HG03196 (cell line): ENCODE results near the gene ZNF518B.
"Not testable (repeated sequence)": the region's sequence is repeated elsewhere in the genome, so short reads cannot be mapped to it uniquely, and the experiment has no call there.

Experiments used
- ATAC-seq: cut with Tn5 transposase; IDR thresholded peaks from one replicate; pipeline ENCODE4 v1.9.1; 2021; ENCODE audit not compliant: unreplicated experiment

The ZNF518B gene

DNA sequence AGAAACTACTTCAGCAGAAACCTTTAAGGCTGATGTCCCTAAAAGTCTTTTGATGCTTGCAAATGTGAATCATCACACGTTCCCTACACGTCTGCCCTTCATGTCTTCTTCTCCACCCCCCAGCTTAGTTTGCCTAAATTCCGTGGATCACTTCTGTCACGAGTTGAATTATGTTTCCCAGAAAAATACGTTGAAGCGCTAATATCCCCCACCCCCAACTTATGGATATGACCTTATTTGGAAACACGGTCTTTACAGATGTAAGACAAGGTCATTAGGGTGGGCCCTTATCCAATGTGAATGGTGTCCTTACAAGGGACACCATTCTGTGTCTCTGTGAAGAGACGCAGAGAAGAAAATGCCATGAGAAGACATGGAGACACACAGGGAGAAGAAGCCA, 2.1 kb upstream of the ZNF518B start:
- no peak for ATAC-seq

DNA sequence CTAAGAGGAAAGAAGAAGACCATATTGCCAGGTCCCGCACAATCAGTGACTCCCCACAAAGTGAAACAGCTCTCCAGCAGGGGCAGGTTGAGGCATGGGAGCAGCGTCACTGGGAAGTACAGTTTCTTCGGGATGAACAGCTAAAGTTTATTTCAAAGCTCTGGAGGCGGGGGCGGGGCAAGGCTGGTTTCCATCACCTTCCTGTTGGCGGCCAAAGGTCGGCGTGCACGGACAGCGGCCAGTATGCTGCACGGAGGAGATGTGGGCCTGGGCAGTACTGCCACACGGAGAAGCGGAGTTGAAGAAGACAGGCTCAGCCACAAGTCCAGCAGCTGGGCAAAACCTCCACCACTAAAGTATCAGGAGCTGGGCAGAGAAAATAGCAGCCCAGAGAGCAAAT, 951 bp upstream of the ZNF518B start:
- ATAC-seq, result no peak

DNA sequence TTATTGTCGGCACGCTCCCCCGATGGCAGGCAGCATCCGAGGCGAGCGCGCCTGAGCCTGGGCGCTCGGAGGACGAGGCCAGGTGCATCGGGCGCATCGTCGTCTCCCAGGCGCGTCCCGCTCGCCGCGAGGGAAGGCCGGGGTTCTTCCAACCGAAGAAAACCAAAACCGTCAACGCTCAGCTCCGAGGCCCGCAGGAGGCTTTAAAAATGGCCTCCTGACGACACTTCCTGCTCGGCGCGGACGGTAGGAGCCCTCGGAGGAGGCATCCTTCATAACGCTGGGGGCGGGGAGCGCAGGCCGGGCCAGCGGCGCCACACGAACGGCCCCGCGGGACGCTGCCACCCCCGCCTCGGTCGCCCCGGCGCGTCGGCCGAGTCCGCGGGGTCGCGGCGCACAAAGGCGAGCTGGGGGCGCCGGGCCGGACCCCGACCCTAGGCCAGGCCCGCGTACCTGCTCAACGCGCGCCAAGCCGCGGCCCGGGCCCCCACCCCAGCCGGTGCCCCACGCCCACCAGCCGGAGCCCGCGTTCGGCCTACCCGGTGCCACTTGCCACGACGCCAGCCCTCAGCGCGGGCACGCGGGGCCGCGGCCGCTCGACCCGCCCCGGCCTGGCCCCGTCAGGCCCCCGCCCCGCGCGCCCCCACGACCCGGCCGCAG, 501 bp downstream of the ZNF518B start:
- peak; percentile 63 for ATAC-seq

DNA sequence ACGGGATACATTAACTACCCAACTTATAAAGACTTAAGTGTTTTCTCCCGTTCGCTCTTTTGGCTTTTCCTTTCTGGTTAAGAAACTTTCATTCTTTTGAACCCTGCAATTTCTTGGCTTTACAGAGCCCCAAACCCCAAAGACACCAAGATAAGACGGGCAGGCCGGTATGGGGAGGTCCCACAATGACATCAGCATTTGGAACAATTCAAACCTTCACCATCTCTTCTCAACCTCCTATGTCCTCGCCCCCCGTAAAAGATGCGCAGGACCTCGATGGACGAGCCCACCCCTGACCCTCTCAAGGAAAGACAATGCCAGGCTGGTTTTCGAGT, 999 bp downstream of the ZNF518B start:
- no peak for ATAC-seq

DNA sequence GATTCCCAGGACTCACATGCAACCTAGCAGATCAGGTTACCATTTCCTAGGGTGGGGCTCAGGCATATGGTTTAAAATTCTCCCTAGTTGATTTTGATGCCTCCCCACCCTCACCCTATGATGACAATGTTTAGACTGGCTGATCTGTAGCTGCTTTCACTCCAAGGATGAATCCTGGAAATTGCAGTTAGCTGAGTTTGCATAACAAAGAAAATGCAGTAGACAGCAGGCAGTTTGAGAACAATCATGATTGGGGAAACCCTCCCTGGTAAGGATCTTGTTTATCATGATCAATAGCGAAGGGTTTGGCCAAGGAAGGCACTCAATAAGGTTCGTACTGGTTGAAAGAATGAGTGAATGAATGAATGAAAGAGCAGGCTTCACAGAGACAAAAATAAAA, 2.1 kb downstream of the ZNF518B start:
- ATAC-seq, result no peak

DNA sequence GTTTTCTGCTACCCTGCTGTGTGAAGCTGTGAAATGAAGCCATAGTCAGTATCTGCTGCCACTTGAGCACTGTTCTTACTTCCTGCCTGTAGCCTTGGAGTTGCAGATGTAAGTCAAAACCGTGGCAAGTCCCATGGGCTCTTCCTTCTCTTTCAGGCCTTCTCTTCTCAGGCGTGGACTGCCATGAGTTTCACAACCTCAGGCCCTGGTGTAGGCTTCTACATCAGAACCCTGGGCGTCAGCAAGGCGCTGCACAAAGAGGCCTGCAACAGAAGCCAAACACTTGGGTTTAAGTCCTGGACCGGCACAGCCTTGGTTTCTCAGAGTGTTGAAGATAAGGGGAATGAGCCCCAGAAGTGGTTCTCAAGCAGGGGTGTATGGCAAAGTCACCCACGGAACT, 2.5 kb downstream of the ZNF518B start:
- ATAC-seq, result no peak

DNA sequence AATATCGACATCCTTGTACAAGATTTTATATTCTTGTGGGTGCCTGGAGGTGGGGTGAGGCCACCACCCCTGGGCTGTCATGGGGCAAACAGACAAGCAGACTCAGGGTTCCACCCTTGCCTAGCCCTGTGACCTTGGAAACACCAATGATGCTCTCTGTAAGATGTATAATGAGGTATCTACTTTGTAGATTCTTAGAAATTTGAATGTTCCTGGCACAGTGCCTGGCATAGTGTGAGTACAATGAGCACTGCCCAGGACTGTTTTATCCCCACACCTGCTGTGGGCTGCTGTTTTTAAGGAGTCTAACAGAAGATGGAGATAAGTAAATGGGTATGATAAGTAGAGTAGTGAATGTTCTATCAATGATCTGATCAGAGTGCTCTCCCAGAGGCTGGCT, 3.1 kb downstream of the ZNF518B start:
- ATAC-seq, result no peak

DNA sequence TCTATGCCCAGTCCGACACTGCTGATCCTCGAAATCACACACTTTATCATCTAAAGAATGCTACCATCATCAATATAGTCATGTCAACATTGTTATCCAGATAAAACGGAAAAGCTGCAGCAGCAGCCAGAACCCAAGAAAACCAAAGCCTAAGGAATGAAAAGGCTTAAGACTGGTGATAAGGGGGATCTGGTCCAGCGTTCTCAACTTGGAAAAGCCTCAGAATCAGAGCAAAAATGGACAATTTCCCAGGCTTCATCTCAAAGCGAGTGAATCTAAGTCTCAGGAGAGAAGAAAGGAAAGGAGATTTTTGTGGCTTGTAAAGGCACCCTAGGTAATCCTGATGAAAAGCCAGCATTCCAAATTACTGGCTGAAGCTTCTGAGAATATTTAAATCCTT, 8.2 kb downstream of the ZNF518B start:
- ATAC-seq, result no peak

DNA sequence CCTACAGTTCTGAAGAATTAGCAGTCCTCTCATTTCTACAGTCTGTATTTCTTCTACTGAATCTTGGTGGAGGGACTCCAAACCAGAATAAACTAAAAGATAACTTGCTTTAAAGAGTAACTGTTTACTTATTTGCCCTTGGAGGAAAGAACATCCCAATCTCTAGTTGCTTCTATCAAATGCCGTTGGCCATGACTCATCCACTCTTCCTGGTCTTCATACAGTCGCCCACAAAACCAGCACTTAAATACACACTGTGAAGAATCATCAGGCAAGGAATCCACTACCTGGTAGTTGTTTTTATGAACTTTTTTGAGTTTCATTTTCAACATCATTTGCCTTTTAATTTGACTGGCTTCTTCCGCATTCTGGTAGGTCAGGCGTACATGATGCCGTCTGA, 14.2 kb downstream of the ZNF518B start:
- no peak for ATAC-seq

DNA sequence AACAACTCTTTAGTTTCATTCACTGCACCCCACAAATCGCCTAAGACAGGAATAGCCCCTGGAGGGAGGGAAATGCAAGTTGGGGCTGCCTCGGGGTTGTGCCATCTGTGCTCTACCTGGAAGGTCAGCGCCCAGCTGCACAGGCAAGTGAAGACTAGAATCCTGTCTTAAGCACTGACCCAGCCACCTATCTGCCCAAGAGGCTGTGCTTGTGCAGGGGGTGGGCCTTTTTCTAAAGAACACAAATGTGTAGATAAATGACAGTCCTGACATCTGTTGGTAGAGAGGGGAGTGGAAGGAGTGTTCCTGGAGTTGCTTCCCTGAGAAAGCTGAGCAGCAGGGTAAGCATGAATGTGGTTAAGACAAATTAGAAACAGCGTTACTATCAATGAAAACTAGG, 15.7 kb downstream of the ZNF518B start:
- no peak for ATAC-seq

DNA sequence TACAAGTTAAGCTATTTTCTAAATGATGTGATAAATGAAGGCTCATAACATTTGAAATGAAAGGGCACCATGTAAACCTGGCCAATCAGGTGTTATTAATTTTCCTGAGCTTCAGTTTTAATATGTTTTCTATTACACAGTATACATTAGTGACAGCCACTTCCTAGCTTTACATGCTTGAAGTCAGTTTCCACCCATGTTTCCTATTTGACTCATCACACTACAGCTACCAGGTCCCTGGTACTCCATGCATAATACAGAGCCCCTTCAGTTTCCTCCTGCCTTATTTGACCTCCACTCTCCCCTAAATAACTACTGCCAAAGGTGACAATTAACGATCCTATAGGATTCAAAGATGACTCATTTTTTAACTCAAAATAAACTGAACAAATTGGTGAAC, 18.3 kb downstream of the ZNF518B start:
- ATAC-seq, result no peak

DNA sequence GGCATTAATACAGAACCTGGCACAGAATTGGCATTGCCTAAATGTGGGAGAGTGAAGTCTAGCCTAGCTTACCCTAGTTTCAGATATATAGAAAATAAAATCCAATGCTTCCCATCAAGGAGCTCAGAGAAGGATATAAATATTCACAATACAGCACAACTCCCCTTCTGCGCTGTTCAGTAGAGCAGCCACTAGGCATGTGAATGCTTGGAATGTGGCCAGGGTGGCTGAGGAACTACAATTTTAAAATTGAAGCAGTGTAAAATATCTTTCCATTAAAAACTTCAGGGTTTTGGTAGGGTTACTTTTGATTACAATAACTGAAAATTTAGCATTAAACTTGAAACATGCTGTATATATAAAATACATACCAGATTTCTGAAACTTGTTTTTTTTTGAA, 19.5 kb downstream of the ZNF518B start:
- no peak for ATAC-seq

DNA sequence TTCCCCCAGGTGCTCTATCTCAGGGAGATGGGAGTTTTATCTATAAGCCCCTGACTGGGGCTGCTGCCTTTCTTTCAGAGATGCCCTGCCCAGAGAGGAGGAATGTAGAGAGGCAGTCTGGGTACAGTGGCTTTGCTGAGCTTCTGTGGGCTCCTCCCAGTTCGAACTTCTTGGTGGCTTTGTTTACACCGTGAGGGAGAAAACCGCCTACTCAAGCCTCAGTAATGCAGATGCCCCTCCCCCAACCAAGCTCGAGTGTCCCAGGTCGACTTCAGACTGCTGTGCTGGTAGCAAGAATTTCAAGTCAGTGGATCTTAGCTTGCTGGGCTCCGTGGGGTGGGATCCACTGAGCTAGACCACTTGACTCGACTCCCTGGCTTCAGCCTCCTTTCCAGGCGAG, 29.5 kb downstream of the ZNF518B start:
- ATAC-seq, result not testable (repeated sequence)

DNA sequence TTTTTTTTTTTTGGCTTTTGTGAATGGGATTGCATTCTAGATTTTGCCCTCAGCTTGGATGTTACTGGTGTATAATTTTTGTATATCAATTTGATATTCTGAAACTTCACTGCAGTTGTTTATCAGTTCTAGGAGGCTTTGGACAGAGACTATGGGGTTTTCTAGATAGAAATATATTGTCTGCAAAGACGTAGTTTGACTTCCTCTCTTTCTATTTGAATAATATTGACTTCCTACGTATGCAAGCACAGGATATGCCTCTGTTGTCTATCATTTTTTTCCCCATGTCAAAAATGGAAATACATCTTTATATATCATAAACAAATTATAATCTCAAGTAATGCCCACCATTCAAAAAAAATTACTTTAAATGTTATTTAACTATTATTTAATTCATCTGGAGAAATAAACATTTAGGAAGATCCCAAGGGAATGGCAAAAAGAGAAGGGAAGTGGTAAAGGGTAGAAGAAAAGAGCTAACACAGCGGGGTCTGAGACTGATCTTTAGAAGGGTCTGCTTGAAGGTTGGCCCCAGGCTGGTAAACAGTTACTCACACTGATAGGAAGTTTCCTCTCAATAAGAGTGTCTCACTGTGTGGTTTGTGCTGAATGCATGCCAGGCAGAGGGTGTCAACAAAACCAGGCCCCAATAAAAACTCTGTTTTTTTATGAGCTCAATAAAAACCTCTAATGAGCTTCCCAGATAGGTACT, 35.7 kb downstream of the ZNF518B start:
- no peak for ATAC-seq

DNA sequence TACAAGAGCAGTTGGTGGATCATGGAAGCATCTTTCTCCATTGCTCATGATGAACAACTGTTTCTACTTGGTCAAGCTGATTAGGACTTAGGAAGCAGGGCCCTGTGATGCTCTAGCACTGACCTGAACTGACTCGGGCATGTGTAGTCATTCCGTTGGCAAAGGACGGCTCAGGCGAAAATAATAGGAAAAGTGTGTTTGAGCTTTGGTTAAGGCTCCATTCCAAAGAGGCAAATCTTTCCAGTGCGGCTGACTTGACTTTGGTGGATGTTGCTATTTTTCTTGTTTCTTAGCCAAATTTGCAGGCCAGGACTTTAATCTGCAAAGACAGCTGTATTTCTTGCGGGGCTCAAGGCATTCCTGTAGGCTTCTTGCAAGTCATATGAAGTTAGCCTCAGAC, 39.5 kb downstream of the ZNF518B start:
- no peak for ATAC-seq

DNA sequence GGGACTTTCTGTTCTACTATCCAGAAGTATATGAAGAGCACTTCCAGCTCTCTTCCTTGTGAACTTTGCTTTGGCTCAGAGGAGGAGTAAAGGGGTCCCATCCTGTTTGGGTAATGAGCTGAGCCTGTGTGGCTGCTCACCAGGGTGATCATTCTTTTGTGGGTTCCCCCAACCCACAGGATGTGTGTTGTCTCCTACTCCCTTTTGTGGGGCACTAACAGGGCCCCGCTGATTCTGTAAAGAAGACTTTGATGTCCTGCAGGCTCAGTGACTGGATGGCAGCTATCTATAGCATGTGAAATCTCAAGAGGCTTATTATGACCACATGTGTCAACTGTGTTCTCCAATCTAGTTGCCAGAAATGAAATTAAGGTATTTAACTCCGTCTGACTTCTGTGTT, 40.8 kb downstream of the ZNF518B start:
- no peak for ATAC-seq

DNA sequence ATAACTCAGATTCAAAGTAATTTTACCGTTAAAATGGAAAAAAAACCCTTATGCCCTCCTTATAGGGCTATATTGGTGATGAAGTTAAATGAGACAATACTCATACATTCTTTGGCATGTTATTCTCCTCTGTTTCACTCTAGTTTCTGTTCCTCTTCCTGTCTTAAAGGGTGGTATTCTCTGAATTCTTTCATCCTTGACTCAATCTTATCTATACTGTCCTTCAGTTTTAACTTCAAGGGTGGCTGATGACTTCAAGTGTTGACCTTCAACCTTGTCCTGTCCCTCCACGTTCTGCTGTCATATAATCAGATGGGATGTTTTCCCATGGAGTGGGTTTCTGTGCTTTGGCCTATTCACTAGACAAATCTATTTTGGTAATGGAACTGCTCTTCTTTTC, 44.0 kb downstream of the ZNF518B start:
- peak; percentile 90 for ATAC-seq

DNA sequence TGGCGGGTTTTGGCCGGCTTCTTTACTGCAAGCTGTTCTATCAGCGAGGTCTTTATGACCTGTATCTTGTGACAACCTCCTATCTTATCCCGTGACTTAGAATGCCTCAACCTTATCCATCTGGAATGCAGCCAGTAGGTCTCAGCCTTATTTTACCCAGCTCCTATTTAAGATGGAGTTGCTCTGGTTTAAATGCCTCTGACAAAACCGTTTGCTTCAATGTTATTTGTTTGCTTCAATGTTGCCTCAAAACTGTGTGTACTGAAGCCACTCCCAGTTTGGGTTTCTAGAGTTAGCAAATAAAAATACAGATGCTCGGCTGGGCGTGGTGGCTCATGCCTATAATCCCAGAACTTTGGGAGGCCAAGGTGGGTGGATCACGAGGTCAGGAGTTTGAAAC, 51.6 kb downstream of the ZNF518B start:
- ATAC-seq, result no peak

DNA sequence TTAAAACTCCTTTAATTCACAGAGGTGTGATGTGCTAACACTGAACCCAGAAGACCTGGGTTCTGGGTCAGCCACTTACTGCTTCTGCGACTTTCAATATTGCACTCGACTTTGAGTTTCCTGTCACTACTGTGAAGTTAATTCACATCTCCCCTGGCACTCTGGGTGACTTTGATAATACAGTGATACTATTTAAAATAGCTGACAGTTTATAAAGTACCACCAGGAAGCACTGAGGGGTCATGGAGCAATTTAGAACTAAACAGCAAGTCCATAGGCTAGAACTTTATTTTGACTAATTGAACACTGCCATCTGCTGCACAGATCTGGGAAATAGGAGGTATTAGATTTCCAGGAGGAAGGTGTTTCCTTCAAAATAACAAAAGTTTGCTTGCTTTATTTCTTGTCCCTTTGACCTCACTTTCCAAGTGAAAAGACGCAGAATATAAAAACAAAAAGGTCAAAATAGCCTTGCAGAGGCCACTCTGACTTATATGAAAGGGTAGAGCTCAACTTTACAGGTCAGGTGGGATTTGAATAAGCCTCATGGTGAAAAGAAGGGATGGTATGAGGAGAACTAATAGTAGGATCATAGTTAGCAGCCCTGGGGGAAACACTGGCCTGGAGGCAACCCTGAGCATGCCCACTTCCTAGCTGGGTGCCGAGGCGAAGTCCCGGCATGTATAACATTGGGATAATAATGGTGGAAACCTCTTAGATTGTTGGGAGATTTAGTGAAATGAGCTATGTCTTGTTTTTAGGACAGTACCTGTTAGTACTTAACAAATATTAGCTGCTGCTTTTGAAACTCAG, 53.4 kb downstream of the ZNF518B start:
- no peak for ATAC-seq

DNA sequence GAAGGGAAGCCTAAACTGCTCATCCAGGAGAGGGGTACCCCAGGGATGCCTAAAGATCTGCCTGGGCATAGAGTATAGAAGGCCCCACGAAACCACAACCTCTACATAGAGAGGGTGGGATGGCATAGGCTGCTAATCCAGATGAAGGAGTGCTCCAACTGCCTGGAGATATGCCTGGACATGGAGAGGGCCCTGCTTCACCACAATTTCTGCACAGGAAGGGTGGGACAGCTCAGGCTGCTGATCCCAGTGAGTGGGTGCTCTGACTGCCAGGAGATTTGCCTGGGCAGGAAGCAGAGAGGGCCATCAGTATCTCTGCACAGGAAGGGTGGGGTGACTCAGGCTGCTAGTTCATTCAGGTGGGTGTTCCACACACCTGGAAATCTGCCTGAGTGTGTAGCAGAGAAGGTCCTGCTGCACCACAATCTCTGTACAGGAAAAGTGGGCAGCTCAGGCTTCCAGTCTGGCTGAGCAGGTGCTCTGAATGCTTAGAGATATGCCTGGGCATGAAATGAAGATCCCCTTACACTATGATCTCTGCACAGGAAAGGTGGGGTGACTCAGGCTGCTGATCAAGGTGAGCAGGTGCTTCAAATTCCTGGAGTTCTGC, 61.1 kb downstream of the ZNF518B start:
- no peak for ATAC-seq
